ENCODE results near the gene ST7L.

- TF ChIP-seq SMARCC2 (IDR thresholded peaks at IDR 0.05; ENCODE audit: low read depth), result no peak
- TF ChIP-seq CHD4 (IDR thresholded peaks at IDR 0.05; ENCODE audit: insufficient read depth, insufficient replicate concordance, low read depth, low read length, poor library complexity, severe bottlenecking), result no peak
- TF ChIP-seq SMAD3 (CRISPR knock-in tag; conservative IDR thresholded peaks at IDR 0.05), result no peak
These were observed 94.7 kb downstream of the ST7L start for GRCh38 chr1:112524251-112524650.

Data from K562 (cell line).